Hepatic stellate cell (primary cell): ENCODE data around the gene PHF21B.
"Not testable (repeated sequence)": the region's sequence is repeated elsewhere in the genome, so short reads cannot be mapped to it uniquely, and the experiment has no call there.

ENCODE experiments used
- DNase-seq: peaks from one replicate; pipeline ENCODE4 v3.0.0; 2011; ENCODE audit warnings: low spot score

Gene PHF21B

DNA sequence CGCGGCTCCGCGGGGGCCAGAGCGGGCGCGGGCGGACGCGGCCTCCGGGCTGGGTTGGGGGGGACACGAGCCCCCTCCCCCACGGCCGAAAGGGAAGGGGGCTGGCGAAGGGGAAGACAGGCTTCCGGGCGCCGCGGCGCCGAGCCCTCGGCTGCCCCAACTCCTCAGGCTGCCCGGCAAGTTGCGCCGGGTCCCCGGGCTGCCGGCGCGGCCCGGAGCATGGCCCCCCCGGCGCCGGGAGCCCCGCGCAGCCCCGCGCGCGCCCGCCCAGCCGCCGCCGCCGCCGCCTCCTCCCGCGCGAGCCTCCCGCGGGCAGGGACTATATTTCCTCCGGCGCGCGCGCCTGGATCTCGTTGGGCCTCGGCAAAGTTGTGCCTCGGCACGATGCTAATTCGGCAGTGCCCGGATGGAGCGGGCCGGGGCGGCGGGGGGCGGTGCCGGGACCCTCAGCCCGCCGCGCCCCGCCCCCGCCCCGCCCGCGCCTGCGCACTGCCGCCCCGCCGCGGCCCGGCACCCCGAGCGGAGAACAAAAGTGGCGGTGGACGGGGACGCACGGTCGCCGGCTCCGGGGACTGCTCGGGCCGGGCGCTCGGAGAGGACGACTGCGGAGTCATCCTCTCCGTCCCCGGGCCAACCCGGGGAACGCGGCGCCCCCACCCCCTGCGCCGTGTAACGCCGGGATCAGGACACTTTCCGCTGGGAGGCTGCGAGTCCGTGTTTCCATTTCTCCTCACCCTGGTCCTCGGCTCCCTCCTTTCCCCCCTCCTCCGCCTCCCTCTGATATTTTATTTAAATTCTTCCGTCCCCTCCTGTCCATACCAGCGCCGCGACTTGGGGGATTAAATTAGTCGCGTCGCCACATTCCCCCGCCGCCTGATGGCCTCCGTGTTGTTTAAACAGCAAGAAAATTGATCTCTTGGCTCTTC, at the start of gene PHF21B:
TSS of gene PHF21B (minus strand) at position 400 of the 926 bp plus-strand sequence. CDS start 456 bp downstream, outside the sequence.
- peak; percentile 46 for DNase-seq

DNA sequence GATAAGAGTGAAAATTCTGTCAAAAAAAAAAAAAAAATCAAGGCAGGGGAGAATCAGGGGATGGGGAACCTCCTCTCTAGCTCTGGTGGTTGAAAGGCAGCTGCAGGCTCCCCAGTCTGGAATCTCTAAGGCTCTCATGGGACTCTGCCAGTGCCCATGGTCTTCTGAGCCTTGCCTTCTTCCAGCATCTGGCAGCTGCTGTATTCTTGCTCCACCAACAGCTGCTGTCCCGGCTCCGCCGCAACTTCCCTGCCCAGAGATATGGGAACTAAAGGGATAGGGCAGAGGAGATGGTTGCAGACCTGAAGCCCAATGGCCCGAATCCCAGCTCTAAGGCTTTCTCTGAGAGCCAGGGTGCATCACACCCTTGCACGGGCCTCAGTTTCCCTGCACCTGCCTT, 49.5 kb upstream of the PHF21B start:
- no peak for DNase-seq

DNA sequence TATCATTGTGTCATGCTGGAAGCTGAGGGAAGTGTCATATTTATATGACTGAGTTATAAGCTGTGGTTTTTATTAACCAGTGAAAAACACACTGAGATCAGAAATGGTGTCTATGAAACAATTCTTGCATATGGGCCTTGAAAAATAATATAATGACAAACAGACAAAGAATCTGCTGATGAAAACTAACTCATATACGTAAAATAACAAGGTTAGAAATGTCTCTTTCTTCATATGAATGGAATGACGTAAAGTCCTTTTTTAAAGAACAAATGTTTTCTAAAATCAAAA, 48.8 kb upstream of the PHF21B start:
- no peak for DNase-seq

DNA sequence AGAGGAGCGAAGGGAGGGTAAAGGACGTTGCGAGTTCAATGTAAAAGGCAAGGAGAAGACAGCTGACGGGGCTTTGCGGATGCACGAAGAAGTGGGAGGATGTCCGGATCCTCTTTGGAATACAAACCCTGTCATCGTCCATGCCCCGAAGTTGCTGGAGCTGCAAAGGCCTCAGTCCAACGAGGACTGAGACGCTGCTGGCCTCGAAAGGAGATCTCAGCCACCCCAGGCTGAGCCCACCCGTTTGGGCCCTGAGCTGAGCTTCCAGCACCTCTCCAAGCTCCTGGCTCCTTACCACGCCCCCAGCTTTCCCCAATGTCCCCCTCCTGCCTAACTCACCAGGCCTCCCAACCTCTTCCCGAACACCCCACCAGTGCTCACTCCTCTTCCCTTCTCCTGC, 46.1 kb upstream of the PHF21B start:
- no peak for DNase-seq

DNA sequence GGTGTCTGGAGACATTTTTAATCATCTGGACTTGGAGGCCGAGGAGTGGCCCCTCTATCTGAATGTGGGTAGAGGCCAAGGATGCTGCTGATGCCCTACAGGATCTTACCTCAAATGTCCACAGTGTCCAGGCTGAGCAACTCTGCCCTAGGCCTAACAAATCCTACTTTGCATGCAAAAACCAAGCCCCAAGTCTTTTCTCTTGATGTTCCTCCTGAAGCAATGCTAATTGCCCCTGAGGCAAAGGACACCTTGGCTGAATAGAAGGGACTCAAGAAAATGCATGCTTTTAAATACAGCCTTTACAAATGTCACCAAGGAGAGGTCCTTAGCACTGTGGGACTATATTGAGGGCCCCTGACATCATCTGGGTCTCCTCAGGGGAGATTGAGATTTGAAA, 43.8 kb upstream of the PHF21B start:
- DNase-seq = no peak

DNA sequence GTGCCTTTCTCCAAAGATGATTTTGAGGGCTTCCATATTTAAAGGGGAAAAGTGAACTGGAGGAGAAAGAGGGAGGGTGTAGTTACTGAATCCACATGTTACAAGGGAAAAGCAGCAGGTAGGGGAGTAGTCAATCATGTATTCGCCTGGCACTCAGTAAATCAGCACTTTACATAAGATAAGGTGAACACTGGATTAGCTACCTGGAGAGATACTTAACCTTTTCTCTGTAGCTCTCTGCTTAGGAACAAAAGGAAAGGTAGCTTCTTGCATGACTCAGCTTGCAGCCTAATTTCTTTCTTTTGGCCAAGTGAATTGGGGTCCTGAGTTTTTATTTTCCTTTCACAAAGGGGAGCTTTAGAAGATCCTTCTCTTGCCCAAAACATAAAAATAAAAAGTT, 43.3 kb upstream of the PHF21B start:
- no peak for DNase-seq

DNA sequence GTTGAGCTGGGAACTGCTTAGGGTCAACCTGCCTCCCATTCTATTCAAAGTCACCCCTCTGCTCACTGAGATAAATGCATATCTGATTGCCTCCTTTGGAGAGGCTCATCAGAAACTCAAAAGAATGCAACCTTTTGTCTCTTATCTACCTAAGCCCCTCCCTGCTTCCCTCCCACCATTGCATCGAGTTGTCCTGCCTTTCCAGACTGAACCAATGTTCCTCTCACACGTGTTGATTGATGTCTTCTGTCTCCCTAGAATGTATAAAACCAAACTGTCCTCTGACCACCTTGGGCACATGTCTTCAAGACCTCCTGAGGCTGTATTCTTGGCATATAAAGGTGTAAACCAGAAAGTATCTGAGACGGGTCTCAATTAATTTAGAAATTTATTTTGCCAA, 42.9 kb upstream of the PHF21B start:
- DNase-seq = not testable (repeated sequence)

DNA sequence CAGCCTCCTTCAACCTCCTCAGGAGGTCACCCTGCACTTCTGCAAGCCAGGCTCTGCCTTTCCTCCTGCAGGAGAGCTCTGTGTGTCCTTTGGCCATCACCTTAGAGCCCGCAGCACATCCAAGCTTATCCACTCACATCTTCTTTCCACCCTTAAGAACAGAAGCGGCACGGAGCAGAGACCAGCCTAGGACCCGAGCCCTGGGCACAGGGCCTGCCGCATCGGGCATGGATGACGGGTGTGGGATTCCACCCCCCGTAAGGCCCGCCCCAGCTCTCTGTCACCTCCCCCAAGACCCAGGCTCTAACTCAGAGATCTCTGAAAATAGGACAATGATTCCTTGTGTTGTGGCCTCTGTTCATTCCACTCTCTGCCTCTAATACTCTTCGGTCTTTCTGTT, 42.1 kb upstream of the PHF21B start:
- no peak for DNase-seq

DNA sequence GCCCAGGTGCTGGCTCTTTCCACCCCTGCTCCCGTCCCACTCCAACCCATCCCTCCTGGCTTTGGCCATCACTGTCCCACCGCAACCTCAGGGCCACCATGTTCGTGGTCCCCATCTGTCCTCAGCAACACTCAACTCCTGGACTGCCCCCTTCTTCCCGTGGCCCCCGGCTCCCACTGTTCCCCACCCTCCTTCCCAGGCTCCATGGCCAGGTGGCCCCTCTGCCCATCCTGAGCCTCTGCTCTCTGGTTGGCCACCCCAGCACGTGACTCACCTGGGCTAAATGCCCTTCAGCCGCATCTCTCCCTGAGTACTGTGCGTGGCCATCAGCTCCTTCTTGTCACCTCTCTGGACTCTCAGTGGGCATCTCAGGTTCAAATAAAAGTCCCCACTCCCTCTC, 41.6 kb upstream of the PHF21B start:
- DNase-seq = no peak

DNA sequence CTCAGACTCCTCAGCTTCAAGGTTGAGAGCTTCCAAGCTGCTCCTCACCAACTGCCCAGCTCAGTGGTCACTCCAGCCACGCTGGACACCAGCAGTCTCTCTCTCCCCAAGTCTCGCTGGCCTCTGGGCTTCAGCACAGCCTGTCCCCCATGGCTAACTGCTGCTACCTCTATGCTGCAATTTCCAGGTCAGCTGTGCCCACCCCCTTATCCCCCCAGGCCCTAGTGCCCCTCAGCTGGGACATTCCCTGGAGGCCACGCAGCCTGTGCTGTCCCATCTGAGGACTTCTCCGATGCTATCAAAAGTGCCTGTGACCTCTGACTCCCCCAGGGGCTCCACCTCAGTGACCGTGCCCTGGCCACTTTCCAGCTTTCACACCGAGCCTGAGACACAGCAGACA, 37.5 kb upstream of the PHF21B start:
- DNase-seq = no peak

DNA sequence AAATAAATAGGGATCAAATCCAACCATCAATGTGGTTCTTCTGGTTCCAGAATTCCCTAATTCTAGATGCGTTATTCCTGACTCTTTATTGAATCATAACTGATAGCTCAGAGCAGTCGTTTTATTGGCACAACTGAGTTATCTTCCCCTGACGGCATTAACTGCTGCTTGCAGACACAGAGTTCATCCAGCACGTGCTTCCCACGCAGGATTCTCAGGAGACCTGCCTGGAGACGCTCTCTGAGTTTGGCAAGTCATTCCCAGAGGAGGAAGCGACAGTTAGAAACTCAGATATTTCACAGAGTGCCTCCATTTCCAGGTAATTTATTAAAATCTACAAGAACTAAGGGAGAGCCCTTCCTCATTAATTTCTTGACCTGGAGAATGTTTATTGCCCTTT, 35.4 kb upstream of the PHF21B start:
- DNase-seq = no peak

DNA sequence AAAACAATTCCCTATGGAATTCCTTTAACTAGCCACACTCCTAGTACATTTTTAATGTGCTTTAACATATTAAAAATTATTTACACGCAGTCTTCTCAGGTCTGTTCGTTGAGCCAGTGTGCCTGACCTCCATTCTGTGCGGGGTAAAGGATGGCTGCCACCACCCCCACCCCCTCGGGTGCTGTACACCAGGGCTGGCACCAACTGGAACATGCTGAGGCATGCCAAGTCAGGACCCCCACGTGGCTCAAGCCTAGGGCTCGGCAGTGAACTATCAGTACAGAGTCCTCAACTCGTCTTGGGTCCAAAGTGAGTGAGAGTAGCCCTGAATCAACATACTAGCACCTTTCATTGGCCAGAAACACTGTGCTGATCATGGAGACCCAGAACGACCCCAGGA, 32.5 kb upstream of the PHF21B start:
- no peak for DNase-seq

DNA sequence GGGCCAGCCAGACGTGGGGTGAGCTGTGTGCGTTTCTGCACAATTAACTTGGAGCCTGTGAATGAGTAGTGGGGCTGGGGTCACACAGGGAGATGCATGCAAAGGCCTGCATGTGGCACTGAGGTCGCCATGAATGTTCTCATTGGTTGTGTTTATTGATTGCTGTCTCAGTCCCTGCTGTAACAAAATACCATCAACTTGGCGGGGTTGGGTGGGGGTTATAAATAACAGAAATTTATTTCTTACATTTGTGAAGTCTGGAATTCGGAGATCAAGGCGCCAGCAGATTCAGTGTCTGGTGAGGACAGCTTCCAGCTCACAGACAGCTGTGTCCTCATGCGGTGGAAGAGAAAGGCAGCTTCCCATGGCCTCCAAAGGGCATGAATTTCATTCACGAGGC, 29.3 kb upstream of the PHF21B start:
- no peak for DNase-seq

DNA sequence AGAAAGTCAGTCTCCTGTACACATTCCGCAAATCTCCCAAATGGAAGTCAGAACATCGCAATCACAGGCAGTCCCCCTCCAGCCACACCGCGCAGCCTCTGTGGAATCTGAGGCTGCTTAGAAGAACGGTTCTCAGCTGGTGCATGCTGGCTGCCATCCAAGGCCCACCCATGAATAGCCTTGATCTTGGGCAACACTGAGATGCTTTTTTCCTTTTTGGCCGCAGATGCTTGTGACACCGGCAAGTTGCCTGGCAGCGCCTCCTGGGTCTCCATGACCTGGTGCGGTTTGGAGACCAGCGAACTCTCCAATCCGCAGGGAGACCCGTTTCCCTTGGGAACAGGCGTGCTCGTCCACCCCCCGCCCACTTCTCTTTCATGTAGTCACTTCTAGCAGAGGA, 26.3 kb upstream of the PHF21B start:
- DNase-seq = no peak

DNA sequence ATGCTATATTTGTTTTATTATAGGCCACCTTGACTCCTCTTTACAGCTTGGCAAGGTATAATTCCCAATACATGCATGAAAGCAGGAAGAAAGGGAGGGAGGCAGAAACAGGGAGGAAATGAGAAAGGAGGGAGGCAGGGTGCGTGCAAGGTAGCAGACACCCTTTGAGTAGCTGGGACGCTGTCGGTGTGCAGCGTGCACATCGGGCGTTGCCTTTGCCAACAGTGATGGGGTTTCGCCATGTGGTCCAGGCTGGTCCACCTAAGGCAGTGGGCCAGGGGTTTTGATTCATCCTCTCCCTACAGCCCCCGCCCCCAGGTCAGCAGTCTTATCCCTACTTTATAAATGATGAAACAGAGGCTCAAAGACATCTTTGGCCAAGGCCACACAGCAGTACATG, 25.0 kb upstream of the PHF21B start:
- no peak for DNase-seq

DNA sequence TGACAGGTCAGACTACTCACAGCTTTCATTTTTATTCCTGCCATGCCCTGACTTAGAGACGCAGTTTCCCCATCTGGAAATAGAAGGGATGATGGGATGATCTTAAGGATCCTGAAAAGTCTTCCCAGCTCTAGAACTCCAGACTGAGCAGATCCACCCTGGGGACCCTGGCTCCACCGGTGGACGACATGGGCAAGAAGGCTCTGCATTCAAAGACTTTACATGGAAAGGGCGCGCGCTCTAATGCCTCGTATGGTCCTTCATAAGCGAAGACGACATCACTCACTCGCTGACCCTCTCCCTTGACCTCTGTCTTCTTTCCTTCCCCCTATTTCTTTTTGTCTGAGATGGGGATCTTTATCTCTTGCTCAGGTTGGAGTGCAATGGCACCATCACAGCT, 24.4 kb upstream of the PHF21B start:
- no peak for DNase-seq

DNA sequence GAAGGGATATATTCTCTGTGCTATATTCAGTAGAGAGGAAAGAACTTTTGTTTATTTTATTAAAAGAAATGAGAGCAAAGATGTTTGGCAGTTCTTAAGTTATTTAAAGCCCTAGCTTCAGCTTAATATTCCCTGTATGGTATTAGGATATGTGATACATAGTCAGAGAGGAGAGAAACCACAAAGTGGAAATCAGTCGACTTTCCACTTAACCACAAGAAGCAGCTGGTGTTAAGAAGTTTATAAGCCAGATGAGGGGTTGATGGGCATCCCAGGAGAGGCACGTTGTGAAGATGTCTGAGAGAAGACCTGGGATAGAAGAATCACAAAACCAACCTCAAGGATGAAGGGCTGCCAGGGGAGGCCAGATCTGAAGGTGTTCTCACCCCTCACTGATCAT, 23.3 kb upstream of the PHF21B start:
- DNase-seq = no peak

DNA sequence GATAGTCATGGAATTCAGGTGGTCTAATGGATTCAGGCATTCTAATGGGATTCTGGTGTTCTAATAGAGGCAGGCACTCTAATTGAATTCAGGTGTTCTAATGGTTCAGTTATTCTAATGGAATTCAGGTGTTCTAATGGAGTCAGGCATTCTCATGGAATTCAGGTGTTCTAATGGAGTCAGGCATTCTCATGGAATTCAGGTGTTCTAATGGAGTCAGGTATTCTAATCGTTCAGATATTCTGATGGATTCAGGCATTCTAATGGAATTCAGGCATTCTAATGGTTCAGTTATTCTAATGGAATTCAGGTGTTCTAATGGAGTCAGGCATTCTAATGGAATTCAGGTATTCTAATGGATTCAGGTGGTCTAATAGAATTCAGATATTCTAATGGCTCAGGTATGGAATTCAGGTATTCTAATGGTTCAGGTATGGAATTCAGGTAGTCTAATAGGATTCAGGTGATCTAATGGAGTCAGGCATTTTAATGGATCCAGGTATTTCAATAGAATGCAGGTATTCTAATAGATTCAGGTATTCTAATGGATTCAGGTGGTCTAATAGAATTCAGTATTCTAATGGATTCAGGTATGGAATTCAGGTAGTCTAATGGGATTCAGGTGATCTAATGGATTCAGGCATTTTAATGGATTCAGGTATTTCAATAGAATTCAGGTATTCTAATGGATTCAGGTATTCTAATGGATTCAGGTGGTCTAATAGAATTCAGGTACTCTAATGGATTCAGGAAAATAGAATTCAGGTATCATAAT, 22.0 kb upstream of the PHF21B start:
- DNase-seq = no peak

DNA sequence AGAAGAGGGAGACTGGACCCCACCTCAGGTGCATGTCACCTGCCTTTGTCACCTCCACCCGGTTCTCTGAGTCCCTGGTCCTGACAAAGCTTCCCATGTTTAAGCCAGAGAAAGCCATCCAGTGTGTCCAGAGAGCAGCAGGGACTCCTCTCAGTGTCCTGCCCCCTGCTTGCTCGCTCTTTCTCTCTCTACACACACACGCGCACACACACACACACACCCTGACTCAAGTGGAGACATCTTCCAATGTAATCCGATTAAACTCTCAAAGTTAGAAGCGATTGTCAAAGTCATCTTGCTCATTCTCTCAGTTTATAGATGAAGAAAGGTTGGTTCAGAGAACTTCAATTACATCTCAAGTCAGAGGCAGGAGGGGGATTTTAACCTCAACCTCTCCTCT, 19.7 kb upstream of the PHF21B start:
- DNase-seq = no peak

DNA sequence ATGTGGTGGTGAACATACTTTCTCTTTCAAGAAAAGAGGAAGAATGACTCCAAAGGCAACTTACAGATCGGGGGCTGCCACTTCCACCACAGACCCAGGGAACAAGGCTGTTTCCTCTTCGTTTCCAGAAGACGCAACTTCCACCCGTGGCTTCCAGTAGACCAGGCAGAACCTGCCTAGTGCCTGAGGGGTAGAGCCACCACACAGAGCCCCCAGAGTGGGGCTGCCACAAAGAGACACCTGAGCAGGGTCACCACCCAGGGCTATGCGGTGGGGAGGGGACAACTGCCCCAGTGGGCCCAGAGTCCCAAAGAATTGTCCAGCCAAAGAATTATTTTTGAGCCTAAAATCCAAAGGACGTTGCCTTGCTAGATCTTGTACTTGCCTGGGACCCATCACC, 16.7 kb upstream of the PHF21B start:
- no peak for DNase-seq

DNA sequence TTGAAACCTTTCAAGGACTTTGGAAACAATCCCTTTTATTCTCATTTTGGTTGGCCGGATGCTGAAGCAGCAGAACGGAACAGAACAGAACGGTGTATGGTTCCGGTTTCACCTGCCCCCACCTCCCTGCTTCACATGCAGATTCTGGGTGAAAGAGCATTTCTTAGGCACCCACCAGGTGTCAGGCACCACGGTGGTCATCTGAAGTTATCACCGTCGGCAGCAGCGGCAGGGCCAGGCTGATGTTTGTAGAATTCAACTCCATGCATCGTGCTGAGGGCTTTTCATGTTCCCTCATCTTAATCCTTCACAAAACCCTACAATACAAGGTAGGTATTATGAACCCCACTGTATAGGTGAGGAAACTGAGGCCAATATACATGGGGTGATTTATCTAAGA, 13.6 kb upstream of the PHF21B start:
- no peak for DNase-seq

DNA sequence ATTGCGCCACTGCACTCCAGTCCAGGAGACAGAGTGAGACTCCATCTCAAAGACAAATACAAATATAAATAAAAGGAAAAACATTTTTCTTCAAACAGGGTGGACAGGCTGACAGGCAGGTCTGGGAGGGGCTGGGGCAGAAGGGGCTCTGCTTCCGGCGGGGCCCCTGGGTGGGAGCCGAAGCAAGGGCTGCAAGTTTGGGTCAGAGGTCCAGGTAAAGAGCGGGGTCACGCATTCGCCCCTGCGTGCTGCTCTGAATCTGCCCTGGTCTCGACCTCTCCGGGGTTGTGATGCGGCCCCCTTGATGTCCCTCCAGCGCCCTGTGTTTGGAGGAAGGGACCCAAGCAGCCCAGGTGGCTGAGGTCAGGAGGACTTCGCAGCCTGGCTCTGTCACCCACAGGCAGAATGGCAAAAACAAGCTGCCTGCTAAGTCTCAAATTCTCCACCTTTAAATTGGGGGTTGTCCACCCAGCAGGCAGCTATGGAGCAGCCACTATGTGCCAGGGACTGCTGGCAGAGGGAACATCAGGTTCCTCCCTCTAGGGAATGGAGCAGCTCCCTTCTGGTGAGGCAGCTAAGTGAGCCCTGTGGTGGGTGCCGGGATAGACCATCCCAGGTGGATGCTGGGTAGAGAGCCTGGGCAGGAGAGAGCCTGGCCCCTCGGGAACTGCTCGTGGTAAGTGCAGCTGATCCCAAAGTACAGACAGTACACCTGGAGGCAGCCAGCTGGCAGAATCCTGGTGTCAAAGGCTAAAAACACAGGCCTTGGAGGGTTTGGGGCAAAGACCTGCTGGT, 10.3 kb upstream of the PHF21B start:
- DNase-seq = no peak

DNA sequence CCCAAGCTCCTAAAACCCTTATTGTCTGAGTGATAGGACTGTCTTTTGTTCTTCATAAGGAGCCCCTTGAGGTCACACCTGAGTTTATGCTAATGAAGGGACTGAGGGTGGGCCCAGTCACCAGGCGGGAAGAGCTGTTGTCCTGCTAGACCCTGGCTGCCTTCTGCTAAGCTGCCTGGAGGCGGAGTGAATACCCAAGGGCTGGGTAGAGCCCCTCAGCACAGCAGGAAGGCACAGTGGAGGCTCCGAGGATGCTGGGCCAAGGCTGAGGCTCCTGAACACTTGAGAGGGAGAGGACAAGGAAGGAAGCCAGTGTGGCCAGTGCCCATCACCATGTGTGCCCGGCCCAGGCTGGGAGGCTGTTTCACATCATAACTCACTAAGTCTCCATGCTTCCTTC, 4.8 kb upstream of the PHF21B start:
- DNase-seq = no peak
